KMS-11 (cell line): Measurements from ENCODE around the gene RHCG.

Source experiments
- H2AFZ ChIP-seq: fragments of 200-600 bp; sonication (generic); 2 replicates; pipeline ENCODE4 v1.6.1; 2016; ENCODE audit warnings: antibody characterized with exemption, mixed run types, low read depth
- H3K27ac ChIP-seq: fragments of 200-600 bp; sonication (generic); 2 replicates; pipeline ENCODE4 v1.6.1; 2016; ENCODE audit warnings: mild to moderate bottlenecking, mixed run types
- H3K27me3 ChIP-seq: fragments of 200-600 bp; sonication (generic); 2 replicates; pipeline ENCODE4 v1.6.1; 2017; ENCODE audit warnings: mild to moderate bottlenecking, low read depth, mixed run types, moderate library complexity; ENCODE audit not compliant: insufficient read depth
- H3K36me3 ChIP-seq: fragments of 200-600 bp; sonication (generic); 2 replicates; pipeline ENCODE4 v1.6.1; 2017; ENCODE audit warnings: mild to moderate bottlenecking, mixed run types; ENCODE audit not compliant: insufficient read depth
- H3K4me1 ChIP-seq: fragments of 200-600 bp; sonication (generic); 2 replicates; pipeline ENCODE4 v1.6.1; 2016; ENCODE audit warnings: mild to moderate bottlenecking, low read depth, mixed run types; ENCODE audit not compliant: poor library complexity, severe bottlenecking
- H3K4me2 ChIP-seq: fragments of 200-600 bp; sonication (generic); 2 replicates; pipeline ENCODE4 v1.7.0; 2016; ENCODE audit warnings: mild to moderate bottlenecking, mixed run types
- H3K4me3 ChIP-seq: fragments of 200-600 bp; sonication (generic); IDR thresholded peaks from 2 replicates; pipeline ENCODE4 v1.6.1; 2017; ENCODE audit warnings: low read depth, low read length, mixed read lengths; ENCODE audit not compliant: insufficient read depth
- H3K79me2 ChIP-seq: fragments of 200-600 bp; sonication (generic); 2 replicates; pipeline ENCODE4 v1.6.1; 2016; ENCODE audit warnings: low read depth, mixed run types; ENCODE audit not compliant: insufficient read depth
- H3K9ac ChIP-seq: fragments of 200-600 bp; sonication (generic); 2 replicates; pipeline ENCODE4 v1.6.1; 2016; ENCODE audit warnings: mild to moderate bottlenecking, mixed run types
- H4K20me1 ChIP-seq: fragments of 200-600 bp; sonication (generic); 2 replicates; pipeline ENCODE4 v1.6.1; 2016; ENCODE audit warnings: mild to moderate bottlenecking, mixed run types; ENCODE audit not compliant: insufficient read depth
- TF ChIP-seq, protein P1 (sequence below): fragments of 200-600 bp; sonication (generic); conservative IDR thresholded peaks from 2 replicates; pipeline ENCODE4 v1.6.1; 2017; ENCODE audit warnings: low read depth, mild to moderate bottlenecking, antibody characterized with exemption, low read length, moderate library complexity, mixed read lengths

The RHCG gene

GRCh38 chr15:89426500-89426899, 69.9 kb downstream of the RHCG start:
- no peaks in the 10 kb centered on the region for H3K36me3 ChIP-seq

GRCh38 chr15:89423981-89424380, 72.4 kb downstream of the RHCG start:
- H2AFZ ChIP-seq, result no peak overlapping the region
- H3K4me3 ChIP-seq, result no peak overlapping the region
- H3K27me3 ChIP-seq, result peaks cover 5% of the 10 kb centered on the region; the same call in 1 of the 2 replicates
- H3K27ac ChIP-seq, result no peak overlapping the region
- no peaks in the 10 kb centered on the region for H3K4me1 ChIP-seq
- H3K4me2 ChIP-seq, result no peak overlapping the region
- H4K20me1 ChIP-seq, result no peaks in the 10 kb centered on the region
- H3K79me2 ChIP-seq, result no peaks in the 10 kb centered on the region
- H3K9ac ChIP-seq, result no peak overlapping the region
- H3K36me3 ChIP-seq, result no peaks in the 10 kb centered on the region
- TF ChIP-seq, protein P1, sequence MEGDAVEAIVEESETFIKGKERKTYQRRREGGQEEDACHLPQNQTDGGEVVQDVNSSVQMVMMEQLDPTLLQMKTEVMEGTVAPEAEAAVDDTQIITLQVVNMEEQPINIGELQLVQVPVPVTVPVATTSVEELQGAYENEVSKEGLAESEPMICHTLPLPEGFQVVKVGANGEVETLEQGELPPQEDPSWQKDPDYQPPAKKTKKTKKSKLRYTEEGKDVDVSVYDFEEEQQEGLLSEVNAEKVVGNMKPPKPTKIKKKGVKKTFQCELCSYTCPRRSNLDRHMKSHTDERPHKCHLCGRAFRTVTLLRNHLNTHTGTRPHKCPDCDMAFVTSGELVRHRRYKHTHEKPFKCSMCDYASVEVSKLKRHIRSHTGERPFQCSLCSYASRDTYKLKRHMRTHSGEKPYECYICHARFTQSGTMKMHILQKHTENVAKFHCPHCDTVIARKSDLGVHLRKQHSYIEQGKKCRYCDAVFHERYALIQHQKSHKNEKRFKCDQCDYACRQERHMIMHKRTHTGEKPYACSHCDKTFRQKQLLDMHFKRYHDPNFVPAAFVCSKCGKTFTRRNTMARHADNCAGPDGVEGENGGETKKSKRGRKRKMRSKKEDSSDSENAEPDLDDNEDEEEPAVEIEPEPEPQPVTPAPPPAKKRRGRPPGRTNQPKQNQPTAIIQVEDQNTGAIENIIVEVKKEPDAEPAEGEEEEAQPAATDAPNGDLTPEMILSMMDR, result no peak

More at GRCh38 chr15:89426500-89426899, 69.9 kb downstream of the RHCG start:
- no peaks in the 10 kb centered on the region for H3K79me2 ChIP-seq
- 0 out of 2 replicates have a peak, but pooled peaks cover 6% of the 10 kb centered on the region for H3K27me3 ChIP-seq
- no peak overlapping the region for H3K4me3 ChIP-seq
- H3K4me1 ChIP-seq, result peaks cover 3% of the 10 kb centered on the region
- H3K27ac ChIP-seq, result no peak overlapping the region
- no peak overlapping the region for H3K4me2 ChIP-seq
- H2AFZ ChIP-seq, result no peak overlapping the region
- H3K9ac ChIP-seq, result no peak overlapping the region
- no peaks in the 10 kb centered on the region for H4K20me1 ChIP-seq
- TF ChIP-seq, protein P1, result no peak
